Measurements from ENCODE around the gene PLK3.

DNA sequence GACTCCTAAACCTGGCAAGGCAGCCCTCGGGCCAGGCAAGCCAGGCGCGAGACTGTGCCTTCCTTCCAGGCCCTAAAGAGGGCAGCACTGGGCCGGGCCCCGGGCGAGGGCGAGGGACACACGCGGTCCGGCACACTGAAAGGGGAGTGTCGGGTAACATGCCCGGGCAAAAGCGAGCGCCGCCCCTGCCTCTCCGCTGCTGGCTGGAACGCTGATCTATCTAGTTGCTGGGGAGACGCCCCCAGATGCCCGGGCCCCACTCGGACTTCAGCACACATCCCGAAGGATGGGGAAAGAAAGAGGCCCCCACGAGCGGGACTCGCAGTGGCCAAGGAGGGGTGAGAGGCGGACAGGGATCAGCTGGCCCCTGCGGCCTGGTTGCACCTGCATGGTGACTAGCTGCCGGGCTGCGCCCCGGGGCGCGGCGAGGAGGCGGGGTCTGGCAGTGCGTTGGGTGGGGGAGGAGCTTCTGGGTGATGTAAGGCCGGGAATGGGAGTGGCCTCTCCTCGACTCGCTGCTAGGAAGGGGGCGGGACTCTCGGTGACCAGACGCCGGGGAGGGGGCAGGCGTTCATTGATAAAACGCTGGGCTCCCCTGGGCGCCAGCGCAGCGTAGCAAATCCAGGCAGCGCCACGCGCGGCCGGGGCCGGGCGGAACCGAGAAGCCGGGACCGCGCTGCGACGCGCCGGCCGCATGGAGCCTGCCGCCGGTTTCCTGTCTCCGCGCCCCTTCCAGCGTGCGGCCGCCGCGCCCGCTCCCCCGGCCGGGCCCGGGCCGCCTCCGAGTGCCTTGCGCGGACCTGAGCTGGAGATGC lies at the start of gene PLK3:
- TF ChIP-seq, protein P1, sequence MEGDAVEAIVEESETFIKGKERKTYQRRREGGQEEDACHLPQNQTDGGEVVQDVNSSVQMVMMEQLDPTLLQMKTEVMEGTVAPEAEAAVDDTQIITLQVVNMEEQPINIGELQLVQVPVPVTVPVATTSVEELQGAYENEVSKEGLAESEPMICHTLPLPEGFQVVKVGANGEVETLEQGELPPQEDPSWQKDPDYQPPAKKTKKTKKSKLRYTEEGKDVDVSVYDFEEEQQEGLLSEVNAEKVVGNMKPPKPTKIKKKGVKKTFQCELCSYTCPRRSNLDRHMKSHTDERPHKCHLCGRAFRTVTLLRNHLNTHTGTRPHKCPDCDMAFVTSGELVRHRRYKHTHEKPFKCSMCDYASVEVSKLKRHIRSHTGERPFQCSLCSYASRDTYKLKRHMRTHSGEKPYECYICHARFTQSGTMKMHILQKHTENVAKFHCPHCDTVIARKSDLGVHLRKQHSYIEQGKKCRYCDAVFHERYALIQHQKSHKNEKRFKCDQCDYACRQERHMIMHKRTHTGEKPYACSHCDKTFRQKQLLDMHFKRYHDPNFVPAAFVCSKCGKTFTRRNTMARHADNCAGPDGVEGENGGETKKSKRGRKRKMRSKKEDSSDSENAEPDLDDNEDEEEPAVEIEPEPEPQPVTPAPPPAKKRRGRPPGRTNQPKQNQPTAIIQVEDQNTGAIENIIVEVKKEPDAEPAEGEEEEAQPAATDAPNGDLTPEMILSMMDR (IDR thresholded peaks at IDR 0.05; ENCODE audit: insufficient read depth, low read length) = peak; percentile 85
- no peak for TF ChIP-seq GABPA (IDR thresholded peaks at IDR 0.05; ENCODE audit: low read depth)
- TF ChIP-seq, protein P2, sequence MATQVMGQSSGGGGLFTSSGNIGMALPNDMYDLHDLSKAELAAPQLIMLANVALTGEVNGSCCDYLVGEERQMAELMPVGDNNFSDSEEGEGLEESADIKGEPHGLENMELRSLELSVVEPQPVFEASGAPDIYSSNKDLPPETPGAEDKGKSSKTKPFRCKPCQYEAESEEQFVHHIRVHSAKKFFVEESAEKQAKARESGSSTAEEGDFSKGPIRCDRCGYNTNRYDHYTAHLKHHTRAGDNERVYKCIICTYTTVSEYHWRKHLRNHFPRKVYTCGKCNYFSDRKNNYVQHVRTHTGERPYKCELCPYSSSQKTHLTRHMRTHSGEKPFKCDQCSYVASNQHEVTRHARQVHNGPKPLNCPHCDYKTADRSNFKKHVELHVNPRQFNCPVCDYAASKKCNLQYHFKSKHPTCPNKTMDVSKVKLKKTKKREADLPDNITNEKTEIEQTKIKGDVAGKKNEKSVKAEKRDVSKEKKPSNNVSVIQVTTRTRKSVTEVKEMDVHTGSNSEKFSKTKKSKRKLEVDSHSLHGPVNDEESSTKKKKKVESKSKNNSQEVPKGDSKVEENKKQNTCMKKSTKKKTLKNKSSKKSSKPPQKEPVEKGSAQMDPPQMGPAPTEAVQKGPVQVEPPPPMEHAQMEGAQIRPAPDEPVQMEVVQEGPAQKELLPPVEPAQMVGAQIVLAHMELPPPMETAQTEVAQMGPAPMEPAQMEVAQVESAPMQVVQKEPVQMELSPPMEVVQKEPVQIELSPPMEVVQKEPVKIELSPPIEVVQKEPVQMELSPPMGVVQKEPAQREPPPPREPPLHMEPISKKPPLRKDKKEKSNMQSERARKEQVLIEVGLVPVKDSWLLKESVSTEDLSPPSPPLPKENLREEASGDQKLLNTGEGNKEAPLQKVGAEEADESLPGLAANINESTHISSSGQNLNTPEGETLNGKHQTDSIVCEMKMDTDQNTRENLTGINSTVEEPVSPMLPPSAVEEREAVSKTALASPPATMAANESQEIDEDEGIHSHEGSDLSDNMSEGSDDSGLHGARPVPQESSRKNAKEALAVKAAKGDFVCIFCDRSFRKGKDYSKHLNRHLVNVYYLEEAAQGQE (IDR thresholded peaks at IDR 0.05; ENCODE audit: insufficient replicate concordance, low read depth) = no peak
